Kidney (tissue), 14 donors: Measurements from ENCODE around the gene USP35. TPM values are rescaled to one million over a fixed set of nuclear protein-coding genes. Genes with fewer than 3 reads are reported as not detected.
"Not testable (repeated sequence)": the region's sequence is repeated elsewhere in the genome, so short reads cannot be mapped to it uniquely, and the experiment has no call there.

Source experiments
- DNase-seq, 5 donors: peaks; one replicate each; pipeline ENCODE4 v3.0.0-alpha.2; 2013 to 2020
- FAIRE-seq: peaks from 2 replicates; lab custom pipeline; 2012; peaks lifted over from hg19 to GRCh38; lab: Jason Lieb, UNC
- H3K27ac ChIP-seq, 2 donors: one replicate each; pipeline ENCODE4 v1.7.0; 2013; ENCODE audit warnings: low read depth in 2 of 2, low read length in 2 of 2, inconsistent platforms in 1 of 2
- H3K27me3 ChIP-seq: one replicate; pipeline ENCODE4 v1.7.1; 2013; ENCODE audit warnings: low read length, inconsistent platforms; ENCODE audit not compliant: control insufficient read depth, insufficient read depth
- H3K36me3 ChIP-seq, 3 donors: one replicate each; pipeline versions ENCODE4 v1.7.0 to v1.7.1; 2013; ENCODE audit warnings: low read length in 3 of 3, control low read depth in 1 of 3, inconsistent platforms in 1 of 3; ENCODE audit not compliant: insufficient read depth in 3 of 3, control insufficient read depth in 2 of 3
- H3K4me1 ChIP-seq, 3 donors: one replicate each; pipeline versions ENCODE4 v1.7.0 to v1.7.1; 2013; ENCODE audit warnings: low read length in 3 of 3, inconsistent platforms in 1 of 3, low read depth in 1 of 3; ENCODE audit not compliant: control insufficient read depth in 2 of 3, insufficient read depth in 2 of 3
- H3K4me3 ChIP-seq, 3 donors: one replicate each; pipeline versions ENCODE4 v1.7.0 to v1.8.1; 2013; ENCODE audit warnings: low read length in 3 of 3, control low read depth in 1 of 3, inconsistent platforms in 1 of 3
- H3K9ac ChIP-seq, 3 donors: one replicate each; pipeline versions ENCODE4 v1.7.0 to v1.7.1; 2013; ENCODE audit warnings: low read length in 3 of 3, control low read depth in 1 of 3, inconsistent platforms in 1 of 3
- H3K9me3 ChIP-seq, 3 donors: one replicate each; pipeline versions ENCODE4 v1.7.0 to v1.7.1; 2013; ENCODE audit warnings: low read length in 3 of 3, control low read depth in 1 of 3, inconsistent platforms in 1 of 3; ENCODE audit not compliant: control insufficient read depth in 2 of 3, insufficient read depth in 1 of 3
- intact Hi-C: fragments of 100-400 bp; cut with DNase I; formaldehyde crosslinking; loops from one replicate; pipeline ENCODE4 v1.11.1; 2022
- polyA plus RNA-seq: library from polyadenylated mRNA; stranded (reverse); fragments of 350-450 nt; fragmentation: Illumina TruSeq; extraction: RNeasy Lipid Tissue Mini Kit (QIAGEN cat#74804); gene quantifications from one replicate; pipeline ENCODE4 v1.2.3, GENCODE V29; 2014; ENCODE audit warnings: low read depth, low replicate concordance; ENCODE audit not compliant: insufficient read depth
- total RNA-seq: library from RNA; stranded (reverse); fragmentation: NEBNext Ultra II Directional; extraction: Animal tissue kit (Norgen Biotek cat#: 25700); gene quantifications from one replicate; pipeline ENCODE4 v1.2.1, GENCODE V29; 2021
- TF ChIP-seq, protein P1 (sequence below): IDR thresholded peaks from 3 replicates; pipeline ENCODE4 v1.5.1; 2012; ENCODE audit warnings: mild to moderate bottlenecking, moderate library complexity, borderline replicate concordance; ENCODE audit not compliant: insufficient read depth; ENCODE audit errors: extremely low read depth
- donor health status: control.
- donor health status: control.
- donor health status: control.
- donor health status: control.
- donor health status: control.
- donor health status: DM: yes; HTN: yes; CAD: no.
- donor health status: Normal renal cell carcinoma (clear cell type).

The USP35 gene
- total and polyA plus RNA-seq, 2 donors from 2014 or later: 4.0 to 7.7 TPM

DNA sequence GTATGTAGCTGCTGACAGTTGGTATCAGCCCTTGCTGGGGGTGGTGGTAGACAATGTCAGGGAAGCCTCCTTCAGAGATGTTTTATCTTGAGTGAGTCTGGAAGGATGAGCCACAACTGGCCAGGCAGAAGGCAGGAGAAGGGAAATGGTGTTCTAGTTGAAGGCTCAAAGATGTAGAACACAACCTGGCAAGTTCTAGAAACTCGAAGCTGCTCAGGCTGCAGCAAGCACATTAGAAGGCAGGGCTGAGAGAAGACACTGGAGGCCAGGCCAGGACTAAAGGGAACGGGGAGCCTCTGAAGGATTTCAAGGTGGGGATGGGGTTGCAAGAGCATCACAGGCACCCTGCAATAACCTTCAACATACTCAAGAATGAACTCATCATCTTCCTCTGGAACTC, 40.4 kb downstream of the USP35 start:
- no peak for DNase-seq
- TF ChIP-seq, protein P1, sequence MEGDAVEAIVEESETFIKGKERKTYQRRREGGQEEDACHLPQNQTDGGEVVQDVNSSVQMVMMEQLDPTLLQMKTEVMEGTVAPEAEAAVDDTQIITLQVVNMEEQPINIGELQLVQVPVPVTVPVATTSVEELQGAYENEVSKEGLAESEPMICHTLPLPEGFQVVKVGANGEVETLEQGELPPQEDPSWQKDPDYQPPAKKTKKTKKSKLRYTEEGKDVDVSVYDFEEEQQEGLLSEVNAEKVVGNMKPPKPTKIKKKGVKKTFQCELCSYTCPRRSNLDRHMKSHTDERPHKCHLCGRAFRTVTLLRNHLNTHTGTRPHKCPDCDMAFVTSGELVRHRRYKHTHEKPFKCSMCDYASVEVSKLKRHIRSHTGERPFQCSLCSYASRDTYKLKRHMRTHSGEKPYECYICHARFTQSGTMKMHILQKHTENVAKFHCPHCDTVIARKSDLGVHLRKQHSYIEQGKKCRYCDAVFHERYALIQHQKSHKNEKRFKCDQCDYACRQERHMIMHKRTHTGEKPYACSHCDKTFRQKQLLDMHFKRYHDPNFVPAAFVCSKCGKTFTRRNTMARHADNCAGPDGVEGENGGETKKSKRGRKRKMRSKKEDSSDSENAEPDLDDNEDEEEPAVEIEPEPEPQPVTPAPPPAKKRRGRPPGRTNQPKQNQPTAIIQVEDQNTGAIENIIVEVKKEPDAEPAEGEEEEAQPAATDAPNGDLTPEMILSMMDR: no peak
- Histone ChIP-seq H3K27me3 (no peaks in the 10 kb centered on the region), H3K27ac (no peak overlapping the region), H3K4me3 (no peak overlapping the region), H3K9ac (no peak overlapping the region), H3K9me3 (no peaks in the 10 kb centered on the region), H3K4me1 (no peaks in the 10 kb centered on the region), H3K36me3 (peaks cover 2 to 7% (median 6%) of the 10 kb centered on the region in 3 donors)
- FAIRE-seq: no peak
- intact Hi-C loops: loop anchor here (10.0 kb wide), 2 partner anchors 196 to 336 kb away; no protein-coding TSS in a partner anchor

DNA sequence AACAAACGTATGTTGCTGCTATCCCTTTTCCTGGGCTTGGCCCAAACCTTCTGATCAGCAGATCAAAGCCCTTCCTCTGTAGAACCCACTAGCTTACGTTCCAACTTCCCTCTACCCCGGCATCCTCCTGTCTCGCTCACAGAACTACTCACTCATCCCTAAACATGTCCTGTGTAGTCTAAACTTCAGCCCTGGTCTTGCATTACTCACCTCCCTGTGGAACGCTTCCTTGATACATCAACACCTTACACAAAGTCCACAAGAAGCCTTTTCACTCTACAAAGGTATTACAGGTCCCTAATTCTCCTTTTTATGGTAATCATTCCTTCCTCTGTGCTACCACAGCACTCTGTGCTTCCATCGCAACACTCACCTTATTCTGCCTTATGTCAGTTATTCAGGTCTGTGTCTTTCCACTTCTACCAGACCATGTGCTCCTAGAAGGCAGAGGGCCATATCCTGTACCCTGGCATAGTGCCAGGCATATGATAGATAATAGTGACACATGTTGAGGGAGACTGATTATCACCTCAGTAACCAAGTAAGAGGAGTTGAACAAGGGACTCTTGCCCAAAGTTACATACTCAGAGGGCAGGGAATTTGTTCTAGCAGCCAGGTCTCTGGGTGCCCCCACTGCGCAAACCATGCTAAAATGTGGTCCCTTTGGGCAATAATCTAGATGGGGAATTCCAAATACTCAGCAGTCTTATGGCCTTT, 41.6 kb downstream of the USP35 start:
- H3K4me1 ChIP-seq: no peaks in the 10 kb centered on the region
- H3K27ac ChIP-seq: no peak overlapping the region
- H3K9ac ChIP-seq: no peak overlapping the region
- H3K4me3 ChIP-seq: no peak overlapping the region
- intact Hi-C loops: no loop called here
- FAIRE-seq: no peak
- TF ChIP-seq, protein P1: no peak
- H3K27me3 ChIP-seq: no peaks in the 10 kb centered on the region
- H3K9me3 ChIP-seq: no peaks in the 10 kb centered on the region
- DNase-seq: no peak
- H3K36me3 ChIP-seq: peaks cover 0 to 2% (median 0%) of the 10 kb centered on the region in 3 donors

DNA sequence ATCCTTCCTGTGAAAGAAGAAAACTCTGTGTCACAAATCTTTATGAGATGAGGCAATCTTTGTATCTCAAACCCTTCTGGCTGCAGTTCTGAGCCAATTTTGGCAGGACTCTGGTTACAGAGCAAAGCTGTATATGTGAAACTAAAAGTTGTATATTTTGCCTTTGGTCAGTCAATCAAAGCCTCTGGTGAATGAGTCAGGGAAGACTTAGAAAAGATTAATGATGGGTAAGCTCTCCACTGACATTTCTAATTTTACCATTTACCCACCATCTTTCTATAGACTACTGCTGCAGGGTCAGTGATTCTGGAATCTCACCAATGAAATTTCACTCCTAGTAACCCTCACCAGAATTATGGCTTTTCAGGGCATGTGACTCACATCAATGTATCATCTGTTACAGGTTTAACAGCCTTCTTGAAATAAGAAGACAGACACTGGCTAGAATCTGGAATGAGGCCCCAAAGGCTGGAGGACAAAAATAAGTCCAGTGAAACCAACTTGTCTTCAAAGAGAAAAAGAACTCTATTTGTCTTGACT, 43.3 kb downstream of the USP35 start:
- TF ChIP-seq, protein P1: no peak
- DNase-seq (peak in 2 of 5 donors; percentile 29 to 33), FAIRE-seq (no peak)
- Histone ChIP-seq H3K9ac (no peak overlapping the region), H3K9me3 (no peaks in the 10 kb centered on the region), H3K4me3 (no peak overlapping the region), H3K4me1 (no peaks in the 10 kb centered on the region), H3K27ac (no peak overlapping the region), H3K36me3 (no peaks in the 10 kb centered on the region), H3K27me3 (no peaks in the 10 kb centered on the region)
- intact Hi-C loops: no loop called here

DNA sequence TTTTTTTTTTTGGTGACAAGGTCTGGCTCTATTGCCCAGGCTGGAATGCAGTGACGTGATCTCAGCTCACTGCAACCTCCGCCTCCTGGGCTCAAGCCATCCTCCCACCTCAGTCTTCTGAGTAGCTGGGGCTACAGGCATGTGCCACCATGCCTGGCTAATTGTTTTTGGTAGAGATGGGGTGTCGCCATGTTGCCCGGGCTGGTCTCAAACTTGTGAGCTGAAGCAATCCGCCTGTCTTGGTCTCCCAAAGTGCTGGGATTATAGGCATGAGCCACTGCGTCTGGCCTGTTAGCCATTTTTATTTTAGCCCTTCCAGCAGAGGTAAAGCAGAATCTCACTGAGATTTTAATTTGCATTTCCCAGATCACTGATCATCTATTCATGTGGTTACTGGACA, 44.3 kb downstream of the USP35 start:
- H3K4me1 ChIP-seq, H3K4me3 ChIP-seq, H3K27me3 ChIP-seq, H3K36me3 ChIP-seq, intact Hi-C loops, H3K27ac ChIP-seq, FAIRE-seq, H3K9me3 ChIP-seq, DNase-seq, H3K9ac ChIP-seq: not testable (repeated sequence)
